Muscle layer of colon (tissue), 2 donors: Measurements from ENCODE around the gene LRP11.
A peak's percentile ranks its signal among the peaks of the same experiment; 100 is the strongest.

Experiments
- H3K27ac ChIP-seq: one replicate; pipeline ENCODE4 v1.7.0; 2013; ENCODE audit warnings: low read depth, mild to moderate bottlenecking, low read length, moderate library complexity
- H3K27me3 ChIP-seq, 2 donors: one replicate each; pipeline ENCODE4 v1.7.0; 2013; ENCODE audit warnings: low read length in 2 of 2, mild to moderate bottlenecking in 2 of 2; ENCODE audit not compliant: insufficient read depth in 2 of 2, control insufficient read depth in 1 of 2
- H3K36me3 ChIP-seq: one replicate; pipeline ENCODE4 v1.7.0; 2013; ENCODE audit warnings: mild to moderate bottlenecking, low read length; ENCODE audit not compliant: insufficient read depth
- H3K4me1 ChIP-seq: one replicate; pipeline ENCODE4 v1.7.0; 2013; ENCODE audit warnings: mild to moderate bottlenecking, low read length; ENCODE audit not compliant: insufficient read depth
- H3K4me3 ChIP-seq, 2 donors: one replicate each; pipeline ENCODE4 v1.7.0; 2013; ENCODE audit warnings: low read length in 2 of 2, low read depth in 1 of 2, mild to moderate bottlenecking in 1 of 2, moderate library complexity in 1 of 2
- H3K9ac ChIP-seq: one replicate; pipeline ENCODE4 v1.7.0; 2013; ENCODE audit warnings: low read length
- H3K9me3 ChIP-seq: one replicate; pipeline ENCODE4 v1.7.0; 2013; ENCODE audit warnings: mild to moderate bottlenecking, low read length
- donor health status: abdominal sarcoma.
- donor health status: Adenocarcinoma of cecum.

LRP11 gene

DNA sequence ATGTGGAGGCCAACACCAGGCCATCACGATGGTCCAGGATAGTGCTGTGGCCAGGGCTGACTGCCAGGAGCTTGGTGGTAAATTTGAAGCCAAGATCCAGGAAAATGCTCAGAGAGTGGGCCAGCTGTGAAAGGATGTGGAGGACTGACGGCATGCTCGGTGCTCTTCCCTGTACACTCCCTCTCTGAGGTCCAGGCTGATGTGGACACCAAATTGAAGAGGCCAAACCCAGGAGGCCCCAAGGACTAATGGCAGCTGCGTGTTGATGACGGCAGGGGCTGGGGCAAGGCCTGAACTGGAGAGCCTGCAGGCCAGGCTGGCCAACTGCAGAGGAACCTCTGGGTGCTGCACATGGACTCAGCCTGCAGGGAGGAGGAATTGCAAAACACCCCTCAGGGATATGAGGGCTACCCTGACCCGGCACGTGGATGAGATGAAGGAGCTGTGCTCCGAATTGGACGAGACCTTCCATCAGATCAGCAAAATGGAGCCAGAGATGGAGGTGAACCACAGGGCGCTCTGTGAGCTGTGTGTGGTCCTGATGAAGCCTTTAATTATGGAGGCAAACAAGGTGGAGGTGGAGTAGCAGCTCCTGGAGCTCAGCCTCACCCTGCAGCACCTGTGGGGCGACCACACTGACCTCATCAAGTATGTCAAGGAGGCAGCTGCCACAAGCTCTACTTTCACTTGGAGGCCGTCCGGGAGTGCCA lies 40.7 kb upstream of the LRP11 start:
- no peaks in the 10 kb centered on the region for H3K27me3 ChIP-seq
- H3K4me1 ChIP-seq: no peaks in the 10 kb centered on the region
- H3K4me3 ChIP-seq: no peak overlapping the region
- H3K9me3 ChIP-seq: no peaks in the 10 kb centered on the region
- no peak overlapping the region for H3K9ac ChIP-seq
- H3K36me3 ChIP-seq: no peaks in the 10 kb centered on the region
- H3K27ac ChIP-seq: no peak overlapping the region

DNA sequence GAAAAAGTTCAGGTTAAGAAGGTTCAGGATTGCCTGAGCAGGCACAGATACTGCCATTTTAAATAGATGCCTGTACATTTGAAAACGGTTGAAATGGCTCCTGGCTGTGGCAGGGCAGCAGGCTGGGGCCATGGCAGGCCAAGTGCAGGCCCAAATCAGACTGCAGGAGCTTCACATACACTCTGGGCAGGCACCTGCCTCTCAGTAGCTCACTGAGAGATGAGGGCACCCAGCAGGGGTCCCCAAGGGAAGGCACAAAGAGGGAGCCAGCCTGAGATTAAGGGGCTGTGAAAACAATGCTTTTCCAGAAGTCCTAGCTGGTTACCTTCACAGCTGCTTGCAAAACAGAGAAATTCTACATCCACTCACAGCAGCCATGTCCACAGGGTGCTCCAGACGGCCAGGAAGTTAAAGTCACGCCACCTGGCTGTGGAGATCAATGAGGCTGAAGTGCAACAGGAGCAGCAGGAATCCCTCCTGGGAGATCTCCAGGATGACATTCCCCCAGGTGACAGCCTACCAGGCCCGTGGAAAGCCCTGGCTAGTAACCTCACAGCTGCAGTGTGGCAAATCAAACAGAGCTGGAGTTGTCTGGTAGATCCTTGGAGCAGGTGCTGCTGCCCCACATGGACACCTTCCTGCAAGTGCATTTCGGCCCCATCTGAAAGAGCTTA lies 39.9 kb upstream of the LRP11 start:
- no peaks in the 10 kb centered on the region for H3K9me3 ChIP-seq
- no peaks in the 10 kb centered on the region for H3K36me3 ChIP-seq
- no peak overlapping the region for H3K27ac ChIP-seq
- no peaks in the 10 kb centered on the region for H3K27me3 ChIP-seq
- no peak overlapping the region for H3K4me3 ChIP-seq
- H3K9ac ChIP-seq: no peak overlapping the region
- no peaks in the 10 kb centered on the region for H3K4me1 ChIP-seq

DNA sequence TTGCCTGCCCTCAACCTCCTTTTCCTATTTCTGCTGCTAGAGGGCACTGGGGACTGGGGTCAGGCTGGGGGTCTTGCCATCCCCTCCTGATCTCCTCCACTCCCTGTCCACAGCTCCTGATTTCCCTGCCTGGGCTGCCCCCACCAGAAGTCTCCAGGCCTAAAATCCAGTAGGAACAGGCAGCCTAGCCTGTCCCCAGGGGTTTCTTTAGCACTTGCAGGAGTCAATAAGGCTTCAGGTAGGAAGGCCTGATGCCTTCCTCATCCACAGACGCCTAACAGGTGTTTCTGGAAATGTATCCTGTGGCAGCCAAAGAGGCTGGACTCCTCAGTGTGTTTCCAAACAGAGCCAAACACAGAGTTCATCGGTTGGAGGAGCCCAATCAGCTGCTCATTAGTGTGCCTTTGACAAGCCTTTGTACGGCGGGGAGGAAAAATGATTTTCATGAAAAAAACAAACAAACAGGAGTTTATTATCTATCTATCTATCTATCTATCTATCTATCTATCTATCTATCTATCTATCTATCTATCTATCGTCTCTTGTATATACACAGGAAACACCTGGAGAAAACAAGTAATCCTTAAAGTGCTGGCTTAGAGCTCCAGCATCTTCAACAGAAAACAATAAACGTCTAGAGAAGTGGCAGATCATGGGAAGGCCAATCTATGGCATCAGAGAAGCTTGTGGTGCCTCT lies 37.4 kb upstream of the LRP11 start:
- Histone ChIP-seq H3K4me3 (no peak overlapping the region), H3K4me1 (peaks cover 6% of the 10 kb centered on the region)

DNA sequence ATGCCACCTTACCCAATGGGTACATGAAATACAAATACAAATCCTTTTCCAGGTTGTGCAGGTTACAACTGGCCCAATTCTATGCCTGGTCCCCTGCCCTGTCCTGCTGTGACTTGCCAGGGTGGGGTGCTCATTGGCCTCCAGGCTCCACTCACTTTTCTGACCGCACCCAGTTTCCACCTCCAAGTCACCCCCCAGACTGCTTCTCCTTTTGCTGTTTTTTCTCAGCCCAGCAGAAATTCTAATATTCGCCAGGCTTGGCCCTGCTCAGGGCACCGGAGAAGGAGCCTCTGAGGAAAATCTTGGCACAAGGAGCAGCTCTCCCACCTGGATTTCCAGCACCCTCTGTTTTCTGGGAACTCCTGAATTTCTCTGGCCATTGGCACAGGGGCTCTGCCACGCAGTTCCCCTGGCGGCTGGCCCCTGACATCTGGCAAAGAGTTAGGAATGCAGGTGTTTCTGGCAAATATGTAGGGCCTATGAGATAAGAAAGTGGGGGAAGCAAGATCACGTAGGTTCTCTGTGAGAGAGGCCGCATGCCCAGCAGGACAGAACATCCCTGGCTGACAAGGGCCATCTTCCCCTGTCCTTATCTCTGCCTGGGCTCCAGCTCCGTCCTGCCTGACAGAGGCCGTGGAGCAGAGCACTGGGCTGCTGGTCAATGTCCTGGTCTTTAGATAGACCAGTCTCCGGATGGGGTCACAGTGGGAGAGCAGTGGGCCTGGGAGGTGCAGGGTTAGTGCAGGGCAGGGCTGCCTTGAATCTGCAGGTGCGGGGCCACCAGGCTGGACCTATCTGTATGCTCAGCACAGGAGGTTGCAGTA lies 36.7 kb upstream of the LRP11 start:
- H3K36me3 ChIP-seq: no peaks in the 10 kb centered on the region
- H3K4me1 ChIP-seq: peaks cover 13% of the 10 kb centered on the region
- H3K9ac ChIP-seq: no peak overlapping the region
- H3K27me3 ChIP-seq: no peaks in the 10 kb centered on the region
- no peaks in the 10 kb centered on the region for H3K9me3 ChIP-seq
- H3K4me3 ChIP-seq: no peak overlapping the region
- no peak overlapping the region for H3K27ac ChIP-seq

More for the DNA sequence above, 37.4 kb upstream of the LRP11 start:
- no peaks in the 10 kb centered on the region for H3K9me3 ChIP-seq
- H3K36me3 ChIP-seq: no peaks in the 10 kb centered on the region
- no peak overlapping the region for H3K9ac ChIP-seq
- no peaks in the 10 kb centered on the region for H3K27me3 ChIP-seq
- no peak overlapping the region for H3K27ac ChIP-seq

DNA sequence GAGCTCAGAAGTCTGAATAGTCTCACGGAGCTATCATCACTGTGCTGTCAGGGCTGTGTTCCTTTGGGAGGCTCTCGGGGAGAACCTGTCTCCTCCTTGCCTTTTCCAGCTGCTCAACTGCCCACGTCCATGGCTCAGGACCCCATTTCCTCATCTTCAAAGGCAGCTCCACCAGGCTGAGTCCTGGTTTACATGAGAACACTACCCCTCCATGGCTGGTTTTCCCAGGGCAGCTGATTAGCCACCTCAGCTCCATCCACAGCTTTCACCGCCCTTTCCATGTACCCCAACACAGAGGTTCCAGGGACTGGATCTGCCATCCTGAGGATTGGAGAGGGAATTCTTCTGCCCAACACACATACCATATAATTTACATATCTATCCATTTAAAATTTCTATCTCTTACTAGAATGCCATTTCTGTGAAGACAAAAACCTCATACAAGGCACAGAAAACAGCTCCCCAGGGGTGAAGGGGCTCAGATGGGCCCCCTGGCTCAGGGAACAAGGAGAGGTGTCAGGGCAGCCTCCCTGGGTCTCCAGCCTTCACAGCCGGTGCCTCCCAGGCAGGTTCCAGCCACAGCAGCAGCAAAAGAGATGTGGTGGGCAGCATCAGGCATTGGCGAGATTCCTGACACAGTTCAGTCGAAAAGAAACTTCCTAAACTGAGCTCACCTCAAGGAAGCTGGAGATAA lies 35.9 kb upstream of the LRP11 start:
- Histone ChIP-seq H3K9me3 (no peaks in the 10 kb centered on the region), H3K36me3 (no peaks in the 10 kb centered on the region), H3K4me3 (no peak overlapping the region), H3K27me3 (no peaks in the 10 kb centered on the region), H3K27ac (no peak overlapping the region), H3K4me1 (peaks cover 21% of the 10 kb centered on the region), H3K9ac (no peak overlapping the region)

DNA sequence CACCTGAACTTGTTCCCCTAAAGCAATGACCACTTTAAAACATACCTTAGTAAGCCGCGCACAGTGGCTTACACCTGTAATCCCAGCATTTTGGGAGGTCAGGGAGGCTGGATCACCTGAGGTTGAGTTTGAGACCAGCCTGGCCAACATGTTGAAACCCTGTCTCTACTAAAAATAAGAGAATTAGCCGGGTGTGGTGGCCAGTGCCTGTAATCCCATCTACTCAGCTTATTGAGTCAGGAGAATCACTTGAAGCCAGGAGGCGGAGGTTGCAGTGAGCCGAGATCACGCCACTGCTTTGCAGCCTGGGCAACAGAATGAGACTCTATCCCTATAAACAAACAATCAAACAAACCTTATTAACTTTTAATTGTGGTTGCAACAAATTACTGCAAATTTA lies 35.3 kb upstream of the LRP11 start:
- peaks cover 24% of the 10 kb centered on the region for H3K4me1 ChIP-seq
- no peaks in the 10 kb centered on the region for H3K27me3 ChIP-seq
- no peak overlapping the region for H3K4me3 ChIP-seq
- H3K27ac ChIP-seq: no peak overlapping the region
- H3K9me3 ChIP-seq: no peaks in the 10 kb centered on the region
- H3K36me3 ChIP-seq: no peaks in the 10 kb centered on the region
- H3K9ac ChIP-seq: no peak overlapping the region

DNA sequence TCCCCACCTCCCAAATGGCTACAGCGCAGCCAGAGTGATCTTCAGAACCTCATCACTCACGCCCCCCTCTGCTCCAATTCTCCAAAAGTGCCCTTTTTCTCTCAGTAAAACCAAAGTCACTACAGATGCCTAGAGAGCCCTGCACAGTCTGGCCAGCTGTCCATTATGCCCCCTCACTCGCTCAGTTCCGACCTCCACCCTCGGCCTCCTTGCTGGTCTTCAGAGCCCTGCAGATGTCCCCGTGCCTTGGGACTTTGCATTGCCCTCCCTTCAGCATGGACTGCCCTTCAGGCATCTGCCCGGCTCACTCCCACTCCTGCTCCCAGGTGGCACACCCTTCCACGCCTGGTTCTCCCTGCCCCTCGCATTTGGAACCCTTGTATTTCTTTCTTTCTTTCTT lies 34.8 kb upstream of the LRP11 start:
- Histone ChIP-seq H3K27me3 (no peaks in the 10 kb centered on the region), H3K36me3 (no peaks in the 10 kb centered on the region), H3K9ac (no peak overlapping the region), H3K4me1 (peaks cover 24% of the 10 kb centered on the region), H3K4me3 (no peak overlapping the region), H3K9me3 (no peaks in the 10 kb centered on the region), H3K27ac (no peak overlapping the region)

DNA sequence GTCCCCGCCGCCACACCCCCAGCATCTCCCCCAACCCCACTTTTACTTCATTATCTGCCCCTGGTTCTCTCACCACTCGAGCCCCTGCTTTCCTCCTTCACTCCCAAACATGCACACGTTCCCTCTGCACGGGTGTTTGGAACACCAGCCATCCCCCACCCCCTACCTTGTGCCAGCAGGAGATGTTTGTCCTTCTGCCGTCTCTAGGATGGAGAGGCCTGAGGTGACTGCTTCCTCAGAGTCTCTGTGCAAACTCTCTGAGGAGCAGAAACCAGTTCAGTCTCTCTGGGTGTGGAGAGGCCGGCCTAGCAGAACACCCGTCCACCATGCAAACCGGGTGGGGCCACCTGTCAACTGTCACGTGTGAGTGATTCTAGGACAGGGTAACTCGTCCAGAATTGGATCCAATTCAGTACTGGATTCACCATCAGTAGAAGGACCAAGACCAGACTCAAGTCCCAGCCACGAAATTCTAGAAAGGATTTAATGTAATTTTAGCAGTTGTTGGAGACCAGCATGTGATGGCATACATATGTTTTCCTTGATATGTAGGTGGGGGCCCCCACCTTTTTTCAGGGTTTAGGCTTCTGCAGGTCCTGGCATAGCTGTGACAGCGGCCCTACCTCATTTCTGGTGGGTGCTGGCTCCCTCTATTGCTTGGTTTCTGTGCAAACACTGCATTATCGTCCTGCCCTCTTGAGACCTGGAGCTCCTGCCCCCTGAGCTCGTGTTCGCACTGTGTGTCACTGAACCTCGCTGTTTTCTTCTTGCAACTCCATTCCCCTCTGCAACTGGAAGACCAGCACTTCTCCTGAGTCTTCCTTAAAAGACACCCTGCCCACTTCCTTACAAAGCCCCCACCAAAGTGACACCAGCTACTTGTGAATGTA lies 33.9 kb upstream of the LRP11 start, which contains the start of gene RAET1E:
RAET1E (minus strand) TSS at position 259 of the 890 bp plus-strand sequence. CDS start 7,212 bp downstream, outside the sequence.
- Histone ChIP-seq H3K36me3 (no peaks in the 10 kb centered on the region), H3K4me3 (peak within 1 kb of the TSS in 1 of 2 donors; percentile 22), H3K9me3 (no peaks in the 10 kb centered on the region), H3K9ac (no peak within 1 kb of the TSS), H3K27ac (no peak within 1 kb of the TSS), H3K4me1 (peaks cover 24% of the 10 kb centered on the region), H3K27me3 (no peaks in the 10 kb centered on the region)

DNA sequence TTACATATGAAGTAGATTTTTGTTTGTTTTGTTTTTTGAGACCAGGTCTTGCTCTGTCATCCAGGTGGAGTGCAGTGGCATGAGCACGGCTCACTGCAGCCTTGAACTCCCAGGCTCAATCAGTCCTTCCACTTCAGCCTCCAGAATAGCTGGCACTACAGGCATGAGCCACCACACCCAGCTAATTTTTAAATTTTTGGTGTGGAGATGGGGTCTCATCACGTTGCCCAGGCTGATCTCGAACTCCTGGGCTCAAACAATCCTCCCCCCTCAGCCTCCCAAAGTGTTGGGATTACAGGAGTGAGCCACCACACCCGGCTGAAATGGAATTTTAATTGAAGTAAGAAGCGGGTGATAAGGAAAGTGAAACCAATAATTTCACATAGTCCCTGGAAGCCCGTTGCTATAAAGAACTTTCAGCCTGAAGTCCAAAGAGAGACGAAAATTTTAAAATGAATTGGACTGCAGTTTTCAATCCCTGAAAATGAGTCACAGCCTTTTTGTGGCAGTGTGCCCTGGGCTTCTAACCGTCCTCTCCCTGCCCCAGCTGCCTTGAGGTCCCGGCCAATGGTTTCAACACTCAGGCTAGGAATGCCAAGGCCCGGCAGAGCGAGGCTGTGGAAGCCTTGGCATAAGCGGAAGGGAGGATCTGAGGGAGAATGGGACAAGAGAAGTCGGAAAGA lies 33.0 kb upstream of the LRP11 start:
- Histone ChIP-seq H3K36me3 (no peaks in the 10 kb centered on the region), H3K27me3 (no peaks in the 10 kb centered on the region), H3K4me1 (peaks cover 24% of the 10 kb centered on the region), H3K9ac (no peak overlapping the region), H3K27ac (no peak overlapping the region), H3K4me3 (peak overlapping the region in 1 of 2 donors; percentile 22), H3K9me3 (no peaks in the 10 kb centered on the region)

DNA sequence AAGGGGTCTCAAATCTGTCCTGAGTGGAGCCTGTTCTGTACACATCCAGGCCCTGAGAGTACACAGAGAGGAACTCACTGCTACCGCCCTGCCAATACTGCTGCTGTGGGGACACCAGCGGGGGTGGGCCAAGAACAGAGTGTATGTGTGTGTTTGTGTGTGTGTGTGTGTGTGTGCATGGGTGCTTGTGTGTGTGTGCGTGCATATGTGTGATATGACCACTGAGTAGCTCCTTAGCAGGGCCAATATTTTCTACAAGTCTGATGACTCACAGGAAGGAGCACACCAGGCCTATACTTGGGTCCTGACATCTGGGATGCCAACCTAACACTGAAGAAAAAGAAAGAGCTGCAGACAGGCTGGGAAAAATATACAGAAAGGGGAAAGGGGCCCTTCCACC lies 32.3 kb upstream of the LRP11 start:
- Histone ChIP-seq H3K4me3 (peak overlapping the region in 1 of 2 donors; percentile 22), H3K36me3 (no peaks in the 10 kb centered on the region), H3K27ac (no peak overlapping the region), H3K27me3 (no peaks in the 10 kb centered on the region), H3K9ac (no peak overlapping the region), H3K4me1 (peaks cover 24% of the 10 kb centered on the region), H3K9me3 (no peaks in the 10 kb centered on the region)
